HG03159 (cell line): ENCODE data around the gene C1orf74.
A peak's percentile ranks its signal among the peaks of the same experiment; 100 is the strongest.
"Not testable (repeated sequence)": the region's sequence is repeated elsewhere in the genome, so short reads cannot be mapped to it uniquely, and the experiment has no call there.

Experiments
- ATAC-seq: cut with Tn5 transposase; IDR thresholded peaks from one replicate; pipeline ENCODE4 v1.9.1; 2021; ENCODE audit warnings: mild to moderate bottlenecking, moderate library complexity; ENCODE audit not compliant: unreplicated experiment

The C1orf74 gene

DNA sequence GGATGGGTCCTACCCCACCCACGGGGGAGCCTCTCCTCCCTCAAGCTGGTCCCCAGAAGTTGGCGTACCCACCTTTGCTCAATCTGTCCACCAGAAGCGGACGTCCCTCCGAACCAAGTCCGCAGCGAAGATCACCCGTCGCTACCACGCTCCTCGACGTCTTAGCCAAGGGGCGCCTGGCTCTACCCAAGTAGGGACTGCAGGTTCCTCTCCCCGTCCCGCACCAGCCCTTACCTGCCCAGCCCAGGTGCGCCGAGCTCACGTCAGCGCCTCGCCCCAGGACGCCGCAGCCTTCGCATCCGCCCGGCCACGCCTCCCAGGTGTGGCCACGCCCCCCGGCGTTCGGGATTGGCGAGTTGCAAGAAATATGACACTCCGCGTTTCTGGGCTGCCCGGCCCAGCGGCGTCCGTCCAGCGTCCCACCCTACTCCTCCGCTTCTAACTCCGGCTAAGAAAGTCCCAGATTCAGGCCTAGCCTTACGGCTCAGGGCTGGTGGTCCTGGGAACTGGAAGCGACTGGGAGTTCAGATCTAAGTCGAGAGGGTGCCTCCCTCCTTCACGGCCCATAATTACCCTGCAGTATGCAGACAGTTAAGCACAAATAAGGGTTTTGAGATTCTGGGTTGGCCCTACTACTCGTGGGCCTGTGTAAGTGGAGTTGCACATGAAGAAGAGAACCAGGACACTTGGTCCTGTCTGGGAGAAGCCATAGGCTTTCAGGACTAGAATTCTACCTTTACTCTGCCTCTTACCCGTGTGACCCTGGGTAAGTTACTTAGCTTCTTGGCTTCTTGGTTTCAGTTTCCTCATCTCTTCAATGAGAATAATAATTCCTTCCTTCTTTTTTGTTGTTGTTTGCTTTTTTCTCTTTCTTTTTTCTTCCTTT is 21.8 kb upstream of the C1orf74 start, which contains the start of gene IRF6:
IRF6 (minus strand) TSS at position 268 of the 886 bp plus-strand sequence. CDS start 4,729 bp downstream, outside the sequence.
- ATAC-seq: peak; percentile 95

DNA sequence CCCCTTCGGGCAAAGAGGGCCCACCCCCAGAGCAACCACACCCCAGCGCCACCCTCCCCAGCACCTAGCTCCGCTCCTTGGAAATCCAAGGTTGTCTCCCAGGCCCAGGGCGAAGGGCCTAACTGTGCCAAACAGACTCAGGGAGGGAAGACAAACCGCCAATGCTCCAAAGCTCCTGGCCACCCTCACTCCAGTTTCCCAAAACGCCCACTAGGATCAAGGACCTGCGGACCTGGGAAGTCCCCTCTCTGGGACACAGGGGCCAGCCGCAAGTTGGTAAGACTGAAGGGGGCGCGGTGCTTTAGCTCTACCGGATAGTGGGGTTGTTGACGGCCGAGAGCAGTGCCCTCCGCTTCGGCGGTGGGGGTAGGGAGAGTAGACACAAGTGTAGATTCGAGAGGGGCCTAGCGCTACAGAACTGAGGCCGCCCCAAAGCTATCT is 21.0 kb upstream of the C1orf74 start:
- no peak for ATAC-seq

DNA sequence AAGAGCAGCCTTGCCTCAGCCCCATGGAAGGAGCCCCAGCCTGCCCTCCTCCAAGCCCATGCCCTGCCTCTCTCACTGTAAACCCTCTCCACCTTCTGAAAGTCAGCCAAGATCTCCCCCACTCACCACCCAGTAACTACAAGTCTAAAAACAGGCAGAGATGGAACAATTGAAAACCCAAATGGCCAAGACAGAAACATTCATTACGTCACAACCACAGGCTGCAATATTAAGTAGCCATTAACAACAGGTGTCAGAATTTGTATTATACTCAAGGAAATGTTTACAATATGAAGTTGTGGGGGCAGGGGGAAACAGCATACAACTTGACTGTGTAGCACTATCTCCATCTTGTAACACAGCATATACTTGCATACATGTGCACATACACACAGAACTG is 19.2 kb upstream of the C1orf74 start:
- ATAC-seq: no peak

DNA sequence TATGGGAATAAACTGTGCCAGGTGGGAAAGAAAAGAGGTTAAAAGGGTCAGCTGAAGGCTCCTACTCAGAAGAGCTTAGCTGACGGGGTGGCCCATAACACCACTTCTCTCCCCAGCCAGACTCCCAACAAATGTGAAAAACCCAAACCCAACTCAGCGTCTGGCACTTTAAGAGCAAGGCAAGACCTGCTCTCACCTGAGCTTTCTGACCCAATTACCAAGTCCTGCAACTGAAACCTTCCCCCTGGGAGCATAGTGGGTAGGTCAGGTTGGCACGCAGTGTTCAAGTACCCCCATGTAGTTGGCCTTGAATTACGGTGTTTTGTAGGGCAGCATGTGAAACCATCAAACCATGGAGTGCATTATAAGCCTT is 18.4 kb upstream of the C1orf74 start:
- no peak for ATAC-seq

DNA sequence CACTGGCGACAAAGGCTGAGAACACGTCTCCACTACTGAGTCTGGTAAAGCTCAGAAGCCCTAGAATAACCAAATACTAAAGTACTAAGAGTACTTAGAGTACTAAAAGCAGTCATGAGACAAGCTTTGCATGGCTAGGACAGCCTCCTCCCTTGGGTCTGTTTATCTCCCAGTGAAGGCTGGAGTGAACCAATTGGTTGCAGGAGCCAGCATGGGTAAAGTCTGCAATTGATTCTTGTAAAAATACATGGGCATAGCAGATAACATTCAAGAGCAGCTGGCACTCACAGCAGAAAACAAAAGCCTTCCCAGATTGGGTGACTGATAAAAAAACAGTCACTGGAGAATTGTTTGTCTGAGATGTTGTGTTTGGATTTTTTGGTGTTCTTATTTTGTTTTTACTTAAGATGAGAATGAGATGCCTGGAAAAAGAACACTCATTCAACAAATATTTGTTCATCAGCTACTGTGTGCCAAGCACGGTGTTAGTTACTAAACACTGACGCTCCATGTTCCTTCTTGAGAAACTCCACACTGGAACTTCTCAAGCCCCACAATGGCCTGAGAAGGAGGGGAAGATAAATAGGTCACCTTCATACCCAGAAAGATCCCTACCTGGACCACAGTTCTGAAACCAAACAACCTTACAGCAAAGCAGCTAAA is 17.9 kb upstream of the C1orf74 start:
- ATAC-seq: no peak

DNA sequence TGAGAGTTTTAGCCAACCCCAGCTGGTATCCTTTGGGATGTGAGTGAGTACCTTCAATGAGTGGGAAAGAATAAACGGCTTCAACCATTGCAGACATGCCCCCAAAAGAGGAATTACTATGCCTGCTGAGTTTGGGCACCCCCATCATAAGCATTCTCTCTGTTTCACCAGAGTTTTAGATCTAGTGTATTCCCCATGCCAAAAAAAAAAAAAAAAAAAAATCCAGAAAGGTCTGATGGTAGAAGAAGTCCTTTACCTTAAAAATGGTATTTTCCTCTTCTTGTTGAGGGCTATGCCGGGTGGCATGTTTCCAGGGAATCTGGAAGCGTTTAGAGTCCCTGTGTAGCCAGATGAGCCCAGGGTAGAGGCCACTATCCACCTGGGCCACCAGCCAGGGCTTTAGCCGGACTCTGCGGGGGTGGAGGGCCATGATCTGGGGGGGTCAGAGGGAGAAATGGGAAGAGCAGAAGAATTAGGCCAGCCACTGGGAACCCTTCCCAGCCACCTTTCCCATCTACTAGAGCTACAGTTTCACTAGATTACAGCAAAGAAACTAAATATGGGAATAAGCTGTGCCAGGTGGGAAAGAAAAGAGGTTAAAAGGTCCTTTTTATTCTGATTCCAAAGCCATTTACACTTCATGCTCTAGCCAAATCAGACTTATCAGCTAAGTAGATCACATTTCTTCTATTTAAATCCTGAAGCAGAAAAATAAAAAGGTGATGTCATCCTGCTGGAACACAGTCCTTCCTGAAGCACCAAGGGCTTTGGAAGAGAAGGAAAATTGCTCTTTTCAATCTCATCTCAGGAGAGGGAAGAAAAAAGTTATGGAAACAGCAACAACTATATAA is 16.9 kb upstream of the C1orf74 start:
- no peak for ATAC-seq

DNA sequence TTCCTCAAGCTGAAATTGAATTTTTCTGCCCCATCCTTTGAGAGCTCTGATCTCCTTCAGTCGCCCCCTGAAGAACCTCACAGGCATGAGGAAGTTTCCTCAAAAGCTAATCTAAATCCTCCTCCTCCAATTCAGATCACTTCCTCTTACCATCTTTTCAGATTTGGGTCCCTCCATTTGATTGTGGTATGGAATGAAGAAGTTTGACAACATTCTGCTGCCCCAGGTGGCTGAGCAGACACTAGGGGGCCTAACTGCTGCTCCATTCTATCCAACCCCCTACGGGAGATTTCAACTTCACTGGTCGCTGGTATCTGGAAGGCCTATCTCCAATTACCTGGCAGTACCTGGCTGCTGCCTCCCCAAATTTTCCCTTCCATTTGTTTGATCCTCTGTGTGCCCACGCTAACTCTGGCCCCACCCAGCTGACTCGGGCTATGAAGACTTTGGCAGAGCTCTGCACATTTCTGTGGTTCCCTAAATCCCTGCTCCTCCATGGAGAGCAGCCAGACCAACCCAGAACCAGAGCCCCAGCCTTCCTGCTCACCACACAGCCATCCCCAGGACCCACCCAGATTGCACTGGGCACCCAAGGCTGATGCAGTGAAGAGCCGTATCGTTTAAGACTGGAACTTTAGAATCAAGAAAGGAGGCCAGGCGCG is 13.8 kb upstream of the C1orf74 start:
- no peak for ATAC-seq

DNA sequence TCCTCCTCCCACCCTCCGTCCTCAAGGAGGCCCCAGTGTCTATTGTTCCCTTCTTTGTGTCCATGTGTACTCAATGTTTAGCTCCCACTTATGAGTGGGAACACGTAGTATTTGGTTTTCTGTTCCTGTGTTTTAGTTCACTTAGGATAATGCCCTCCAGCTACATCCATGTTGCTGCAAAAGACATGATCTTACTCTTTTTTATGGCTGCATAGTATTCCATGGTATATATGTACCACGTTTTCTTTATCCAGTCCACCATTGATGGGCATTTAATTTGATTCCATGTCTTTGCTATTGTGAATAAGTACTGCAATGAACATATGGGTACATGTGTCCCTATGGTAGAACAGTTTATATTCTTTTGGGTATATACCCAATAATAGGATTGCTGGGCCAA is 9.4 kb upstream of the C1orf74 start:
- ATAC-seq: not testable (repeated sequence)

DNA sequence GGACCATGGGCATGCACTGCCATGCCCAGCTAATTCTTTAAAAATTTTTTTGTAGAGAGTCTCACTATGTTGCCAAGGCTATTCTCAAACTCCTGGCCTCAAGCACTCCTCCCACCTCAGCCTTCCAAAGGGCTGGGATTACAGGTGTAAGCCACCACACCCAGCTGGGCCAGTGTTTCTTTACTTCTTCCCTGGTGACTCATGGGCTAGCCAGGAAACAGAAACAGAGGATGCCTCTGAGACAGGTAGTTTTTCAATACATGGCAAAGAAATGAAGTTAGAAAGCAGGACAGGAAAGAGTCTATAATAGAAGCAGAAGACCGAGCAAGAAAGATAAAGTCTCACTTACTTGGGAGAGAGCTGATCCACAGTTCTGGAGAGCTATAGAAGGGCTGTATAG is 7.6 kb upstream of the C1orf74 start:
- no peak for ATAC-seq

DNA sequence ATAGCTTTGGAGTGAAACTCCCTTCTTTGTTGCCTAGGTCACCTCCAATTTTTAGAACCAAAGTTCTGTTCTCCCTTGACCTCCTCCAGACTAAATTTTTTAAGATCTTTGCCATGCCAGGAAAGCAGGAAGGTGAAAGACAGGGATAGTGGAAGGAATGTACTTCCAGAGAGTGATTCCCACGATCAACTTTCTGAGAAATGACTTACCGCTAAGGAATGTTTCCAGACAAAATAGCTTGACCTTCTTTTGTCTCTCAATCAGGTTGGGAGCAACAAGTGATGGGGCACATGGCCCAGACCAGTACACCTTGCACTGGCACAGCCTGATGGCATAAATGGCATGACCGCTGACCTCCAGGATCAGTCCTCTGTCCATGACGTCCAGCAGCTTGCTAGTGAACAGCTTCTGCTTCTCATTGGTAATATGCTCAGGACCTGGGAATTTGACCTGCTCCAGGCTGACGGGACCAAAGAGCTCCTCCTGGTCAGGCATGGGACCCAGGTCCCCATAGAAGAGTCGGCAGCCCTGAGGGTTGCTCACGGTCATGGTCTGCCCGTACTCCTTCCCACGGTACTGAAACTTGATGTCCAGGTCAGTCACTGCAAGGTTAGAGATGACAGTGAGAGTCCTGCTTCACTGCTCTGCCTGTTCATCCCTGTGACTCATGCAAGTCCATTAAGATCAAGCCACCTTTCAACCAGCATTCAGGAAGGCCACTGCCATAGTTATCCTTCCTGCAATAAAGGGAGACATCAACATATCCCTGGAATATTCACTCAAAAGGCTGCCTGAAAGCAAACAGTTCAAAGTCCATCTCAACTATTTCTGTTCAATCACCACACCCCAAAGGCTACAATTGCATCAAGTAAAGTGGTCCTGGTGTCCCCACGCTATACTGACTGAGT is 6.2 kb upstream of the C1orf74 start:
- ATAC-seq: no peak

DNA sequence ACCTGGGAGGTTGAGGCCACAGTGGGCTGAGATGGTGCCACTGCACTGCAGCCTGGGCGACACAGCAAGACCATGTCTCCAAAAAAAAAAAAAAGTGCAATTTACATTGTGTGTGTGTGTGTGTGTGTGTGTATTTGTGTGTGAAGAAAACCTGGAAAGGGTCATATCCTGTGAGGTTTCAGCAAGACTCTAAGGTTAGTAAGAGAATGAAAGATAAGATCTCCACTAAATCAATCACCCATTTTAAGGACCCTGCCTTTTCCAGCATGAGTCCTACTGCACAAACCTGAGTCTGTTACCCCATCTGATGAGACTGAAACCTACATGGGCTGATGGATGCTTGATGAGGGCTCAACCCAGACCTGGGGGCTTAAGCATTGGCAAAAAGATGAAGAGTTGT is 4.9 kb upstream of the C1orf74 start:
- no peak for ATAC-seq

DNA sequence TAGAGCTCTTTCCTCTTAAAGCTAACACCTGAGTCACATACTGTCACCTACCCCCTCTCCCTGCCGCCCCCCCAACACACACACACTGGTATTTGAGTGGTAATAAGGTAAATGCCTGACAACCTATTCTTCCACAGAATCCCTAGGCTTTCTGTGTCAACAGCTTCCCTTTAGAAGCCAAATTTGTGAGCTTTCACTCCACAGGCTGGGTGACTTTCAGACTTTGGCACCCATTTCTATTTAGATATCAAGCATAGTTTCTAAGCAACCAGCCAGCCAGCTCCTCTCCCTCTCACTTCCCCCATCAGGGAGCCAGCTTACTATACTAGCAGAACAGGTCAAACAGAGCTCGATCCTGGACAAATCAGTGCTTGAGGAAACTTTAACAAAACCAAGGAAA is 3.2 kb upstream of the C1orf74 start:
- no peak for ATAC-seq

DNA sequence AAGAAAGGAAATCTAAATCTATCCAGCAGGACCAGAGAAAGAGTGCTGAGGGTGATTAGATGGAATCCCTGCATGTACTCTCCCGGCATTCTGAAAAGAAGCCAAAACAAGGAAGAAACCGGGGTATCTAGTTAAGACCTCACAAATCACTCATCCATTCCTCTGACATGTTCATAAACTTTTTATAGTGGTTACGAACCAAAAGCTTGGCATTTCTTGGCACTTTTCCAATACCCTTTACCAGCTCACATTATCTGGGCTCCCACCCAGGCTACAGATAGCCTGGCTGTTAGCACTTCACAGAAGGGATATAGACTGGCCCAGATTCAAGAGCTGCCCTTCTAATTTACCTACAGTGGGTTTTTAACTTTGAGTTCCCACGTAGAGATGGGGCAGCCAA is 1.8 kb upstream of the C1orf74 start:
- no peak for ATAC-seq

DNA sequence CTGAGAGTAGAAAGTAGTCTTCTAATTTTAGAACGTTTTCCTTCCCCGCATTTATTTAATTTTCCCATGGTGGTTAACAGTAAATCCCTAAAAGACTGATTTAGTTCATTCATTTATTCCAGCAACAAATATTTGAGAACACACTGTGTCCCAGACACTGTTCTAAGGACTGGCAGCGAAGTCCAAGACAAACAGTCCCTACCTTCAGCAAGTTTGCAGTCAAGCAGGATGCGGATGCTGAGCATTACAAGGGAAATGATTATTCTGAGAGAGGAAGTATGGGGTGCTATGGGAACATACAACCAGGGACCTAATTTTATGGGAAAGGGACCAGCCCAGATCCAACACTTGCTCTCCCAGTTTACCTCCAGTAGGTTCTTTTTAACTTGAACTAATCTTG is 1.2 kb upstream of the C1orf74 start:
- no peak for ATAC-seq

DNA sequence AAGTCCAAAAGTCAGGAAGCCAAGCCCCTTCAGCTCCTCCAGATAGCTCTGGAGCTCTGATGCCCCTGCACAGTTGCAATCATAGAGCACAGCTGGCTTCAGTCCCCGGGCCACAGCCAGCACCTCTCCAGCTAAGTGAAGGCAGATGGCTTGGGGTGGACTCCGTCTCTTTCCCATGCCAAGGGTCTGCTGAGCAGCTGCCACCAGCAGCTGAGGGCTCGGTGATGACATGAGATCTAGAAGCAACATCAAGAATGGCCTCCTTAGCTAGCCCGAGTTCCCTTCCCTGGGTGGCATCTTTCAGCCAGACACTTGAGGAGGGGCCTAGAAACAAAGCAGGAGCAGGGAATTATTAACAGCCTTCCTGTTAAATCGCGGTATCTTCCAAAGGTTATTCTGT is 973 bp downstream of the C1orf74 start:
- ATAC-seq: no peak

DNA sequence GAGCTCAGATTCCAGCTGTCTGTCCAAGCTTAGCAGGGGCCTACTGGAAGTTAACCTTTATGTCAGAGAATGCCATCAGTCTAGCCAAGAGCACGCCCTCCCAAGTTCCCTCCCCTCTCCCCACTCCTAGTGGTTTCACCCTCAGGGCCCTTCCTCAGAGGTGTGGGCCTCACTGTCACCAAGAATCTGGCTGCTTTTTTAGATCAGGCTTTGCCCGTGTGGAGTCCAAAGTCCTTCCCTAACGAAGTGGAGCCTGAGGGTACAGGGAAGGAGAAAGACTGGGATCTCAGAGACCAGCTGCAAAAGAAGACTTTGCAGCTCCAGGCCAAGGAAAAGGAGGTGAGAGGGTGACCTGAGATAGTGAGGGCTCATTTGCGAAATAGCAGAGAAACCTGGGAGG is 4.1 kb downstream of the C1orf74 start:
- no peak for ATAC-seq

DNA sequence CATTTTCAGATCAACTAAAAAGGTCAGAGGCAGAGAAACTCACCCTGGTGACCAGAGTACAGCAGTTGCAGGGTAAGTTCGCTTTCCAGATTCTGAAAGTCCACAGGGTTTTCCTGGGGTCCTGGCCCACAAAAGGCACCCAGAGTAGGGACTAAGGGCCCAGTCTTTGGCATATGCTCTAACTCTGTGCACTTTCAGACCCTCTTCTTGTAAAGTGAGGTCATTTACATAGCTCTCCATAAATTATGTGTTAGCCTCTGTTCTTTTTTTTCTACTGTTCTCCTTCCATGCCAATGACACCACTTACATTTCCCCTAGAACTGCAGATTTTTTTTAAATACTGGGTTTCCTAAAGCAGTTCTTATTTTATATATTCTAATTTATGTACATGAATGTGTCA is 6.3 kb downstream of the C1orf74 start:
- no peak for ATAC-seq

DNA sequence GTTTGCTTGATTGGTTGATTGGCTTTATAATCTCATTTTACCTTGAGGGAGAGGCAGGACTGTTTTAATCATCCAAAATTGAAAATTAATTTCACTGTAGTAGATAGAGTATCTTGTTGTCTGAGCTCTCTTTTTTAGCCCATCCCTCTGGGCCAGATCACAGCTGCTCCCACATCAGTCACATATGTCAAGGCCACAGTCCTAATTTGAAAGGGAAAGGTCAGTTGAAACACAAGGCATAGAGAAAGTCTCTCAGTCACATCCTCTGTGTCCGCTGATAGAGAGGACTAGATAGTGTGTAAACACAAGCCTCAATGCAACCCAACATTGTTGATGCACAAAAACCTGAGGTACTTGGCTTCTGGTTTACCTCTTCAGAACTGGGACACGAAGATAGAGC is 6.8 kb downstream of the C1orf74 start:
- ATAC-seq: no peak

DNA sequence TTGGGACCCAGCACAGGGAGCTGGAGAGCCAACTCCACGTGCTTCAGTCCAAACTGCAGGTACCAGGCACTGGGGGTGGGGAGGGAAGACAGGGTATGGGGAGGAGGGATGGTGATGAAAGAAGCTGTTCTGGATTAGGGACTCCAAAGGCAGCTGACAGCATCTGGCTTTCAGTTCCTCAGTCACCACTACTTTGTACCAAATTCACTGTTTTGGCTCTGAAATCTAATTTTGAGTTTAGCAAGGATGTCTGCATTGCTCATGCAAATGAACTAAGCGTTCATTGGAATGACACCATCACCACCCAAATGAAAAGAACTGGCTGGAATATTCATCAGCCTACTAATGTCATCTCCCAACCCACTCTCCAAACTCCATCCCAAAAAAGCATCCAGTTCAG is 8.7 kb downstream of the C1orf74 start:
- ATAC-seq: no peak

DNA sequence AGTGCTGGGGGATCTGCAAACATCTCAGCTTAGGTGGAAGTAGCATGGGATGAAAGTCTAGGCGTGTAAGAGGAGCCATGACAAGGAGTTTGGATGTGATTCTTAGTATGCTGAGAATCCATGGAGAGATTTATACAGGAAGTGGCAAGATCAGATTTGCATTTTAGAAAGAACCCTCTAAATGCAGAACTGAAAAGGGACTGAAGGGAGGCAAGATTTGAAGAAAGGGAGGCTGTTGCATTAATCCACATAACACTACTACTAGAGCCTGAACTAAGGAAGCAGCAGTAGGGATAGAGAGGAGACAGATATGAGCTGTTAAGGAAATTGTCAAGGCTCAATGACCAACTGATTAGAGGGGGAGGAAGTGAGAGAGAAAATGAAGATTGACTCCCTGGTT is 9.8 kb downstream of the C1orf74 start:
- ATAC-seq: peak; percentile 69
